Right lobe of liver (tissue), 4 donors: Measurements from ENCODE around the gene CFAP20DC.

Source experiments
- CTCF ChIP-seq, 4 donors: fragments of 200-600 bp in 3 of 4; fragments of 450-650 bp in 1 of 4; IDR thresholded peaks; one replicate each; pipeline versions ENCODE4 v1.5.1 to v1.8.0; 2016 to 2022; ENCODE audit warnings: antibody characterized with exemption in 4 of 4, mild to moderate bottlenecking in 2 of 4
- POLR2A ChIP-seq: fragments of 450-650 bp; IDR thresholded peaks from one replicate; pipeline ENCODE4 v1.6.1; 2017; ENCODE audit warnings: antibody characterized with exemption, mild to moderate bottlenecking
- donor health status: DM: no; HTN: no; CAD: no.
- donor health status: DM: no; HTN: no; CAD: no.
- donor health status: DM: no; HTN: yes; CAD: no.

GRCh38 chr3:58751235-58751634, 298.6 kb downstream of the CFAP20DC start:
- TF ChIP-seq POLR2A (no peak), CTCF (IDR thresholded peaks at IDR 0.05) (no peak)
